ENCODE data around the gene HNRNPAB.

DNA sequence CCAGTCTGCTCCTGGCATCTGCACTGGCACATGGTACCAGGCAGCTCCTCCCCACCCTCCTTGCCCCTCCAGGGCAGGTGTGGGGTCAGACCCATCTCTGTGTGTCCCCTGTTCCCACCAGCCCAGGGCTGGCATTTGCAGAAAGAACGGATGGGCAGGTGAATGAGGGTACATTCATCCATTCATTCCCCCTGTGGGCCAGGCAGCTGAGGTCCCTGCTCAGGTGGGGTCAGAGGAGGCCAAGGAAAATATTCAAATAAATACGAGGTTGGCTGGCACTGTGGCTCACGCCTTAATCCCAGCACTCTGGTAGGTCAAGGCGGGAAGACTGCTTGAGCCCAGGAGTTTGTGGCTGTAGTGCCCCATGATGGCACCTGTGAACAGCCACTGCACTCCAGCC lies 53.3 kb downstream of the HNRNPAB start:
- TF ChIP-seq TCF12 (IDR thresholded peaks at IDR 0.05; ENCODE audit: low read depth) (no peak), YY1 (IDR thresholded peaks at IDR 0.05; ENCODE audit: low read depth) (no peak), ZBTB7A (IDR thresholded peaks at IDR 0.05; ENCODE audit: low read depth) (no peak), EP300 (IDR thresholded peaks at IDR 0.05; ENCODE audit: borderline replicate concordance) (no peak)
- TF ChIP-seq, protein P1, sequence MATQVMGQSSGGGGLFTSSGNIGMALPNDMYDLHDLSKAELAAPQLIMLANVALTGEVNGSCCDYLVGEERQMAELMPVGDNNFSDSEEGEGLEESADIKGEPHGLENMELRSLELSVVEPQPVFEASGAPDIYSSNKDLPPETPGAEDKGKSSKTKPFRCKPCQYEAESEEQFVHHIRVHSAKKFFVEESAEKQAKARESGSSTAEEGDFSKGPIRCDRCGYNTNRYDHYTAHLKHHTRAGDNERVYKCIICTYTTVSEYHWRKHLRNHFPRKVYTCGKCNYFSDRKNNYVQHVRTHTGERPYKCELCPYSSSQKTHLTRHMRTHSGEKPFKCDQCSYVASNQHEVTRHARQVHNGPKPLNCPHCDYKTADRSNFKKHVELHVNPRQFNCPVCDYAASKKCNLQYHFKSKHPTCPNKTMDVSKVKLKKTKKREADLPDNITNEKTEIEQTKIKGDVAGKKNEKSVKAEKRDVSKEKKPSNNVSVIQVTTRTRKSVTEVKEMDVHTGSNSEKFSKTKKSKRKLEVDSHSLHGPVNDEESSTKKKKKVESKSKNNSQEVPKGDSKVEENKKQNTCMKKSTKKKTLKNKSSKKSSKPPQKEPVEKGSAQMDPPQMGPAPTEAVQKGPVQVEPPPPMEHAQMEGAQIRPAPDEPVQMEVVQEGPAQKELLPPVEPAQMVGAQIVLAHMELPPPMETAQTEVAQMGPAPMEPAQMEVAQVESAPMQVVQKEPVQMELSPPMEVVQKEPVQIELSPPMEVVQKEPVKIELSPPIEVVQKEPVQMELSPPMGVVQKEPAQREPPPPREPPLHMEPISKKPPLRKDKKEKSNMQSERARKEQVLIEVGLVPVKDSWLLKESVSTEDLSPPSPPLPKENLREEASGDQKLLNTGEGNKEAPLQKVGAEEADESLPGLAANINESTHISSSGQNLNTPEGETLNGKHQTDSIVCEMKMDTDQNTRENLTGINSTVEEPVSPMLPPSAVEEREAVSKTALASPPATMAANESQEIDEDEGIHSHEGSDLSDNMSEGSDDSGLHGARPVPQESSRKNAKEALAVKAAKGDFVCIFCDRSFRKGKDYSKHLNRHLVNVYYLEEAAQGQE (IDR thresholded peaks at IDR 0.05; ENCODE audit: low read depth), result no peak

Data from Ishikawa (cell line).